Measurements from ENCODE around the gene GCNT3.
"Not testable (repeated sequence)": the region's sequence is repeated elsewhere in the genome, so short reads cannot be mapped to it uniquely, and the experiment has no call there.

GRCh38 chr15:59645812-59646211, 34.2 kb downstream of the GCNT3 start:
- TF ChIP-seq EZH2 (IDR thresholded peaks at IDR 0.05; ENCODE audit: low read length, missing control alignments), result not testable (repeated sequence)
- TF ChIP-seq, protein P1, sequence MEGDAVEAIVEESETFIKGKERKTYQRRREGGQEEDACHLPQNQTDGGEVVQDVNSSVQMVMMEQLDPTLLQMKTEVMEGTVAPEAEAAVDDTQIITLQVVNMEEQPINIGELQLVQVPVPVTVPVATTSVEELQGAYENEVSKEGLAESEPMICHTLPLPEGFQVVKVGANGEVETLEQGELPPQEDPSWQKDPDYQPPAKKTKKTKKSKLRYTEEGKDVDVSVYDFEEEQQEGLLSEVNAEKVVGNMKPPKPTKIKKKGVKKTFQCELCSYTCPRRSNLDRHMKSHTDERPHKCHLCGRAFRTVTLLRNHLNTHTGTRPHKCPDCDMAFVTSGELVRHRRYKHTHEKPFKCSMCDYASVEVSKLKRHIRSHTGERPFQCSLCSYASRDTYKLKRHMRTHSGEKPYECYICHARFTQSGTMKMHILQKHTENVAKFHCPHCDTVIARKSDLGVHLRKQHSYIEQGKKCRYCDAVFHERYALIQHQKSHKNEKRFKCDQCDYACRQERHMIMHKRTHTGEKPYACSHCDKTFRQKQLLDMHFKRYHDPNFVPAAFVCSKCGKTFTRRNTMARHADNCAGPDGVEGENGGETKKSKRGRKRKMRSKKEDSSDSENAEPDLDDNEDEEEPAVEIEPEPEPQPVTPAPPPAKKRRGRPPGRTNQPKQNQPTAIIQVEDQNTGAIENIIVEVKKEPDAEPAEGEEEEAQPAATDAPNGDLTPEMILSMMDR (conservative IDR thresholded peaks at IDR 0.05 in 1 of 2, IDR thresholded peaks at IDR 0.05 in 1 of 2; ENCODE audit: low read depth in 1 of 2, low read length in 2 of 2), result not testable (repeated sequence)

Measured in fibroblast of lung (primary cell).